CD14-positive monocyte (primary cell): ENCODE measurements around the gene ADGRF1. TPM values are rescaled to one million over a fixed set of nuclear protein-coding genes. Genes with fewer than 3 reads are reported as not detected.

Experiments
- DNase-seq, 3 donors: peaks; one replicate each; pipeline ENCODE4 v3.0.0-alpha.2; 2011 to 2022
- H2AFZ ChIP-seq: 2 replicates; pipeline ENCODE4 v1.6.0; 2012; ENCODE audit warnings: mild to moderate bottlenecking, low read depth, low read length, inconsistent platforms; ENCODE audit not compliant: insufficient read depth, poor library complexity, severe bottlenecking
- H3K27ac ChIP-seq, 2 donors: 1 replicate in 1 of 2; 2 replicates in 1 of 2; pipeline ENCODE4 v1.5.1; 2012 to 2013; ENCODE audit warnings: low read length in 2 of 2, control low read depth in 1 of 2, inconsistent platforms in 1 of 2, low read depth in 1 of 2, mild to moderate bottlenecking in 1 of 2
- H3K27me3 ChIP-seq, 2 donors: one replicate each; pipeline versions ENCODE4 v1.6.0 to v1.6.1; 2011 to 2013; ENCODE audit warnings: low read length in 2 of 2; ENCODE audit not compliant: control insufficient read depth in 2 of 2, insufficient read depth in 2 of 2
- H3K36me3 ChIP-seq, 2 donors: replicated peaks in 1 of 2; 1 replicate in 1 of 2; 2 replicates in 1 of 2; pipeline versions ENCODE4 v1.5.1 to v1.6.1; 2012 to 2013; ENCODE audit warnings: low read length in 2 of 2, control low read depth in 1 of 2, inconsistent platforms in 1 of 2, mild to moderate bottlenecking in 1 of 2; ENCODE audit not compliant: insufficient read depth in 2 of 2, control insufficient read depth in 1 of 2
- H3K4me1 ChIP-seq, 2 donors: 1 replicate in 1 of 2; 2 replicates in 1 of 2; pipeline versions ENCODE4 v1.5.1 to v1.6.1; 2012 to 2013; ENCODE audit warnings: low read length in 2 of 2, control low read depth in 1 of 2, inconsistent platforms in 1 of 2, mild to moderate bottlenecking in 1 of 2, moderate library complexity in 1 of 2; ENCODE audit not compliant: insufficient read depth in 2 of 2, control insufficient read depth in 1 of 2
- H3K4me2 ChIP-seq: replicated peaks from 2 replicates; pipeline ENCODE3; 2012; ENCODE audit warnings: low read length, moderate library complexity, mild to moderate bottlenecking; ENCODE audit not compliant: poor library complexity, severe bottlenecking; ENCODE audit errors: extremely low read depth
- H3K4me3 ChIP-seq, 3 experiments: fragments of 200-600 bp in 1 of 3; sonication (generic) in 1 of 3; replicated peaks in 1 of 3; 1 replicate in 2 of 3; 2 replicates in 1 of 3; pipeline ENCODE4 v1.5.1; 2011 to 2013; ENCODE audit warnings: low read length in 3 of 3, mild to moderate bottlenecking in 3 of 3, control low read depth in 2 of 3, low read depth in 2 of 3, inconsistent platforms in 1 of 3, moderate library complexity in 1 of 3
- H3K79me2 ChIP-seq: 2 replicates; pipeline ENCODE4 v1.6.0; 2012; ENCODE audit warnings: mild to moderate bottlenecking, control low read depth, inconsistent platforms, low read length, moderate library complexity; ENCODE audit not compliant: insufficient read depth
- H3K9ac ChIP-seq: 2 replicates; pipeline ENCODE4 v1.6.0; 2017; ENCODE audit warnings: low read length, mild to moderate bottlenecking; ENCODE audit not compliant: insufficient read depth, poor library complexity, severe bottlenecking
- H3K9me3 ChIP-seq, 2 donors: replicated peaks in 1 of 2; 1 replicate in 1 of 2; 2 replicates in 1 of 2; pipeline versions ENCODE4 v1.5.1 to v1.6.1; 2012 to 2013; ENCODE audit warnings: low read length in 2 of 2, control low read depth in 1 of 2; ENCODE audit not compliant: control insufficient read depth in 1 of 2, insufficient read depth in 1 of 2
- H4K20me1 ChIP-seq: 2 replicates; pipeline ENCODE4 v1.6.0; 2012; ENCODE audit warnings: mild to moderate bottlenecking, low read length, control low read depth, moderate library complexity; ENCODE audit not compliant: insufficient read depth
- H3K27ac Mint-ChIP-seq, 7 donors: one replicate each; pipeline ENCODE4 v1.8.0; 2020; ENCODE audit warnings: mild to moderate bottlenecking in 7 of 7, mixed read lengths in 7 of 7, moderate library complexity in 6 of 7, inconsistent platforms in 2 of 7
- H3K27me3 Mint-ChIP-seq, 3 donors: one replicate each; pipeline ENCODE4 v1.8.0; 2021 to 2022; ENCODE audit warnings: low read depth in 3 of 3, mild to moderate bottlenecking in 3 of 3, mixed read lengths in 3 of 3, moderate library complexity in 3 of 3, inconsistent platforms in 1 of 3
- H3K36me3 Mint-ChIP-seq, 2 donors: one replicate each; pipeline ENCODE4 v1.8.0; 2020; ENCODE audit warnings: mixed read lengths in 2 of 2, inconsistent platforms in 1 of 2, mild to moderate bottlenecking in 1 of 2
- H3K4me1 Mint-ChIP-seq: one replicate; pipeline ENCODE4 v1.8.0; 2020; ENCODE audit warnings: mild to moderate bottlenecking, mixed read lengths
- H3K4me3 Mint-ChIP-seq, 2 donors: one replicate each; pipeline ENCODE4 v1.8.0; 2020; ENCODE audit warnings: mild to moderate bottlenecking in 2 of 2, mixed read lengths in 2 of 2, moderate library complexity in 1 of 2
- H3K9me3 Mint-ChIP-seq, 7 donors: one replicate each; pipeline ENCODE4 v1.8.0; 2020 to 2022; ENCODE audit warnings: mixed read lengths in 7 of 7, mild to moderate bottlenecking in 6 of 7, moderate library complexity in 6 of 7, inconsistent platforms in 2 of 7
- WGBS: methylation state at CpG from one replicate; pipeline ENCODE4 v1.1.5; 2013; ENCODE audit warnings: missing lambda C conversion rate; ENCODE audit not compliant: insufficient coverage; 5-methylcytosine and 5-hydroxymethylcytosine counted together
- intact Hi-C, 2 donors: fragments of 100-400 bp; cut with micrococcal nuclease; formaldehyde crosslinking; loops; one replicate each; pipeline versions ENCODE4 v1.15.0 to v1.15.1; 2023
- polyA plus RNA-seq, 3 donors: library from polyadenylated mRNA; depleted of rRNA in 1 of 3; unstranded in 2 of 3; stranded (reverse) in 1 of 3; fragments of 300-500 nt in 2 of 3; fragments of >200 nt in 1 of 3; fragmentation: Illumina TruSeq in 2 of 3; gene quantifications; 1 replicate in 2 of 3; 2 replicates in 1 of 3; pipeline ENCODE4 v1.2.3, GENCODE V29; 2012 to 2021
- TF ChIP-seq, protein P1 (sequence below): fragments of 200-600 bp; IDR thresholded peaks from one replicate; pipeline ENCODE4 v1.8.0; 2022; ENCODE audit warnings: antibody characterized with exemption, mild to moderate bottlenecking

ADGRF1 gene
- polyA plus RNA-seq, 3 donors = 0.03 TPM; not detected in 2

GRCh38 chr6:47083586-47084047, 41.5 kb upstream of the ADGRF1 start:
- Histone ChIP-seq H3K4me1 (no peaks in the 10 kb centered on the region), H3K79me2 (no peaks in the 10 kb centered on the region), H3K27ac (no peak overlapping the region), H3K4me3 (no peak overlapping the region), H4K20me1 (no peaks in the 10 kb centered on the region), H3K9me3 (no peaks in the 10 kb centered on the region), H3K27me3 (no peaks in the 10 kb centered on the region), H3K36me3 (no peaks in the 10 kb centered on the region), H2AFZ (no peak overlapping the region), H3K9ac (no peak overlapping the region), H3K4me2 (no peak overlapping the region)
- Mint-ChIP-seq H3K9me3 (no peaks in the 10 kb centered on the region), H3K27ac (peak overlapping the region in 1 of 7 donors; percentile 57), H3K4me3 (no peak overlapping the region), H3K4me1 (peaks cover 6% of the 10 kb centered on the region), H3K36me3 (no peaks in the 10 kb centered on the region), H3K27me3 (peaks cover 0 to 5% (median 2%) of the 10 kb centered on the region in 3 donors)
- DNase-seq = no peak
- TF ChIP-seq, protein P1, sequence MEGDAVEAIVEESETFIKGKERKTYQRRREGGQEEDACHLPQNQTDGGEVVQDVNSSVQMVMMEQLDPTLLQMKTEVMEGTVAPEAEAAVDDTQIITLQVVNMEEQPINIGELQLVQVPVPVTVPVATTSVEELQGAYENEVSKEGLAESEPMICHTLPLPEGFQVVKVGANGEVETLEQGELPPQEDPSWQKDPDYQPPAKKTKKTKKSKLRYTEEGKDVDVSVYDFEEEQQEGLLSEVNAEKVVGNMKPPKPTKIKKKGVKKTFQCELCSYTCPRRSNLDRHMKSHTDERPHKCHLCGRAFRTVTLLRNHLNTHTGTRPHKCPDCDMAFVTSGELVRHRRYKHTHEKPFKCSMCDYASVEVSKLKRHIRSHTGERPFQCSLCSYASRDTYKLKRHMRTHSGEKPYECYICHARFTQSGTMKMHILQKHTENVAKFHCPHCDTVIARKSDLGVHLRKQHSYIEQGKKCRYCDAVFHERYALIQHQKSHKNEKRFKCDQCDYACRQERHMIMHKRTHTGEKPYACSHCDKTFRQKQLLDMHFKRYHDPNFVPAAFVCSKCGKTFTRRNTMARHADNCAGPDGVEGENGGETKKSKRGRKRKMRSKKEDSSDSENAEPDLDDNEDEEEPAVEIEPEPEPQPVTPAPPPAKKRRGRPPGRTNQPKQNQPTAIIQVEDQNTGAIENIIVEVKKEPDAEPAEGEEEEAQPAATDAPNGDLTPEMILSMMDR = no peak
- intact Hi-C loops = no loop called here
- 6% methylated on average over 3 of the region's 3 CpGs for WGBS

GRCh38 chr6:47080083-47080596, 38.0 kb upstream of the ADGRF1 start:
- Histone ChIP-seq H2AFZ (no peak overlapping the region), H3K79me2 (no peaks in the 10 kb centered on the region), H3K9ac (no peak overlapping the region), H3K27ac (no peak overlapping the region), H3K27me3 (no peaks in the 10 kb centered on the region), H3K36me3 (no peaks in the 10 kb centered on the region), H3K4me3 (no peak overlapping the region), H4K20me1 (no peaks in the 10 kb centered on the region), H3K4me2 (no peak overlapping the region), H3K4me1 (no peaks in the 10 kb centered on the region), H3K9me3 (no peaks in the 10 kb centered on the region)
- Mint-ChIP-seq H3K4me3 (no peak overlapping the region), H3K27ac (no peak overlapping the region), H3K36me3 (no peaks in the 10 kb centered on the region), H3K9me3 (no peaks in the 10 kb centered on the region), H3K27me3 (peaks cover 0 to 7% (median 5%) of the 10 kb centered on the region in 3 donors), H3K4me1 (peaks cover 9% of the 10 kb centered on the region)
- TF ChIP-seq, protein P1 = no peak
- intact Hi-C loops = no loop called here
- no peak for DNase-seq
- WGBS = 100% methylated on average over 1 of the region's 5 CpGs
